Testis (tissue), 2 donors: Measurements from ENCODE around the gene CDK5RAP2.
"Not testable (repeated sequence)": the region's sequence is repeated elsewhere in the genome, so short reads cannot be mapped to it uniquely, and the experiment has no call there.

Experiments used
- POLR2A ChIP-seq: fragments of 450-650 bp; IDR thresholded peaks from one replicate; pipeline ENCODE4 v1.6.1; 2017; ENCODE audit warnings: antibody characterized with exemption, mild to moderate bottlenecking, moderate library complexity
- TF ChIP-seq, protein P1 (sequence below), 3 experiments: fragments of 450-650 bp in 2 of 3; fragments of 200-600 bp in 1 of 3; sonication (generic) in 1 of 3; IDR thresholded peaks; one replicate each; pipeline ENCODE4 v1.5.1; 2016 to 2019; ENCODE audit warnings: antibody characterized with exemption in 3 of 3, mild to moderate bottlenecking in 2 of 3, moderate library complexity in 1 of 3

DNA sequence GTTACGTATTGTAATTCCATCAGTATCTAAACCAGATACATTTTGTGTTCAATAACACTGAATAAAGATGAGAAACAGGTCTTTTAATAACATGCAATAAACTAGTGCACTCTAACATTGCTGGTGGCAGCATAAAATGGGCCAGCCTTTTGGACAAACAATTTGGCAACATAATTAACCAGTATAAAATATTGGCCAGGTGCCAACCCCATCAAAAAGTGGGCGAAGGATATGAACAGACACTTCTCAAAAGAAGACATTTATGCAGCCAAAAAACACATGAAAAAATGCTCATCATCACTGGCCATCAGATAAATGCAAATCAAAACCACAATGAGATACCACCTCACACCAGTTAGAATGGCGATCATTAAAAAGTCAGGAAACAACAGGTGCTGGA lies 64.5 kb downstream of the CDK5RAP2 start:
- TF ChIP-seq, protein P1, sequence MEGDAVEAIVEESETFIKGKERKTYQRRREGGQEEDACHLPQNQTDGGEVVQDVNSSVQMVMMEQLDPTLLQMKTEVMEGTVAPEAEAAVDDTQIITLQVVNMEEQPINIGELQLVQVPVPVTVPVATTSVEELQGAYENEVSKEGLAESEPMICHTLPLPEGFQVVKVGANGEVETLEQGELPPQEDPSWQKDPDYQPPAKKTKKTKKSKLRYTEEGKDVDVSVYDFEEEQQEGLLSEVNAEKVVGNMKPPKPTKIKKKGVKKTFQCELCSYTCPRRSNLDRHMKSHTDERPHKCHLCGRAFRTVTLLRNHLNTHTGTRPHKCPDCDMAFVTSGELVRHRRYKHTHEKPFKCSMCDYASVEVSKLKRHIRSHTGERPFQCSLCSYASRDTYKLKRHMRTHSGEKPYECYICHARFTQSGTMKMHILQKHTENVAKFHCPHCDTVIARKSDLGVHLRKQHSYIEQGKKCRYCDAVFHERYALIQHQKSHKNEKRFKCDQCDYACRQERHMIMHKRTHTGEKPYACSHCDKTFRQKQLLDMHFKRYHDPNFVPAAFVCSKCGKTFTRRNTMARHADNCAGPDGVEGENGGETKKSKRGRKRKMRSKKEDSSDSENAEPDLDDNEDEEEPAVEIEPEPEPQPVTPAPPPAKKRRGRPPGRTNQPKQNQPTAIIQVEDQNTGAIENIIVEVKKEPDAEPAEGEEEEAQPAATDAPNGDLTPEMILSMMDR (IDR thresholded peaks at IDR 0.05) = not testable (repeated sequence)
- not testable (repeated sequence) for TF ChIP-seq POLR2A
